GM18502 (cell line): ENCODE results near the gene NBPF4.
"Not testable (repeated sequence)": the region's sequence is repeated elsewhere in the genome, so short reads cannot be mapped to it uniquely, and the experiment has no call there.

Experiments
- ATAC-seq: cut with Tn5 transposase; IDR thresholded peaks from one replicate; pipeline ENCODE4 v1.9.1; 2021; ENCODE audit warnings: mild to moderate bottlenecking; ENCODE audit not compliant: unreplicated experiment, poor library complexity

NBPF4 gene

GRCh38 chr1:108243976-108244375, at the start of gene NBPF4:
TSS of gene NBPF4 (minus strand) at chr1:108244076. CDS start at chr1:108243761, 315 bp downstream.
- ATAC-seq: not testable (repeated sequence)

GRCh38 chr1:108282528-108283257, 38.8 kb upstream of the NBPF4 start:
- not testable (repeated sequence) for ATAC-seq

- ATAC-seq: peak; percentile 85
These were observed 28.8 kb upstream of the NBPF4 start for GRCh38 chr1:108272485-108273327.

- not testable (repeated sequence) for ATAC-seq
These were observed 23.2 kb upstream of the NBPF4 start for GRCh38 chr1:108267097-108267496.

- not testable (repeated sequence) for ATAC-seq
These were observed 18.1 kb upstream of the NBPF4 start for GRCh38 chr1:108261967-108262366.

- not testable (repeated sequence) for ATAC-seq
These were observed 17.6 kb upstream of the NBPF4 start for GRCh38 chr1:108261519-108261918.

- not testable (repeated sequence) for ATAC-seq
These were observed 16.8 kb upstream of the NBPF4 start for GRCh38 chr1:108260578-108261259.

- peak; percentile 98 for ATAC-seq
These were observed 11.6 kb upstream of the NBPF4 start for GRCh38 chr1:108255426-108255825.

GRCh38 chr1:108239426-108239825, 4.5 kb downstream of the NBPF4 start:
- not testable (repeated sequence) for ATAC-seq

- not testable (repeated sequence) for ATAC-seq
These were observed 8.6 kb downstream of the NBPF4 start for GRCh38 chr1:108235308-108235707.

GRCh38 chr1:108232183-108232582, 11.7 kb downstream of the NBPF4 start:
- ATAC-seq: not testable (repeated sequence)

GRCh38 chr1:108229976-108230375, 13.9 kb downstream of the NBPF4 start:
- ATAC-seq: not testable (repeated sequence)

GRCh38 chr1:108227772-108228171, 16.1 kb downstream of the NBPF4 start:
- ATAC-seq: not testable (repeated sequence)

GRCh38 chr1:108226855-108227254, 17.0 kb downstream of the NBPF4 start:
- not testable (repeated sequence) for ATAC-seq

GRCh38 chr1:108223226-108223625, 20.6 kb downstream of the NBPF4 start:
- not testable (repeated sequence) for ATAC-seq

- not testable (repeated sequence) for ATAC-seq
These were observed 26.2 kb downstream of the NBPF4 start for GRCh38 chr1:108217515-108218174.

GRCh38 chr1:108217007-108217406, 26.9 kb downstream of the NBPF4 start:
- ATAC-seq: not testable (repeated sequence)

- not testable (repeated sequence) for ATAC-seq
These were observed 27.6 kb downstream of the NBPF4 start for GRCh38 chr1:108216028-108216890.
